Epithelial cell of proximal tubule (primary cell): Measurements from ENCODE around the gene GLI3. TPM values are rescaled to one million over a fixed set of nuclear protein-coding genes. Genes with fewer than 3 reads are reported as not detected.

ENCODE experiments used
- DNase-seq: peaks from one replicate; pipeline ENCODE4 v3.0.0-alpha.2; 2011; ENCODE audit warnings: low read depth
- H3K4me3 ChIP-seq: 2 replicates; pipeline ENCODE4 v1.5.1; 2011; ENCODE audit warnings: low read depth, mild to moderate bottlenecking, low read length
- CTCF ChIP-seq: conservative IDR thresholded peaks from 2 replicates; pipeline ENCODE4 v1.5.1; 2012; ENCODE audit warnings: low read depth, mild to moderate bottlenecking, low read length
- total RNA-seq: library from RNA; depleted of rRNA; stranded (reverse); fragments of >200 nt; gene quantifications from 2 replicates; pipeline ENCODE4 v1.2.3, GENCODE V29; 2015

GLI3 gene
- total RNA-seq, 1 donor from 2014 or later, result 2.6 TPM

- DNase-seq, result no peak
- no peak overlapping the region for H3K4me3 ChIP-seq
- no peak for TF ChIP-seq CTCF
These were observed 226.3 kb downstream of the GLI3 start for GRCh38 chr7:42010751-42011150.

GRCh38 chr7:42006801-42007513, 230.1 kb downstream of the GLI3 start:
- DNase-seq, result no peak

GRCh38 chr7:42002654-42003053, 234.4 kb downstream of the GLI3 start:
- H3K4me3 ChIP-seq, result no peak overlapping the region
- no peak for TF ChIP-seq CTCF
- DNase-seq, result no peak

More at GRCh38 chr7:42006801-42007513, 230.1 kb downstream of the GLI3 start:
- TF ChIP-seq CTCF, result no peak
- H3K4me3 ChIP-seq, result no peak overlapping the region

GRCh38 chr7:41999736-42000283, 237.2 kb downstream of the GLI3 start:
- TF ChIP-seq CTCF, result no peak
- H3K4me3 ChIP-seq, result no peak overlapping the region
- DNase-seq, result no peak

GRCh38 chr7:41998041-41998440, 239.0 kb downstream of the GLI3 start:
- TF ChIP-seq CTCF, result no peak
- no peak for DNase-seq
- no peak overlapping the region for H3K4me3 ChIP-seq

GRCh38 chr7:41997151-41997550, 239.9 kb downstream of the GLI3 start:
- no peak for DNase-seq
- H3K4me3 ChIP-seq, result no peak overlapping the region
- TF ChIP-seq CTCF, result no peak
